ENCODE results near the gene OR6B1. TPM values are rescaled to one million over a fixed set of nuclear protein-coding genes. Genes with fewer than 3 reads are reported as not detected.

OR6B1 gene
- total RNA-seq, 1 experiment from 2014 or later = not detected

DNA sequence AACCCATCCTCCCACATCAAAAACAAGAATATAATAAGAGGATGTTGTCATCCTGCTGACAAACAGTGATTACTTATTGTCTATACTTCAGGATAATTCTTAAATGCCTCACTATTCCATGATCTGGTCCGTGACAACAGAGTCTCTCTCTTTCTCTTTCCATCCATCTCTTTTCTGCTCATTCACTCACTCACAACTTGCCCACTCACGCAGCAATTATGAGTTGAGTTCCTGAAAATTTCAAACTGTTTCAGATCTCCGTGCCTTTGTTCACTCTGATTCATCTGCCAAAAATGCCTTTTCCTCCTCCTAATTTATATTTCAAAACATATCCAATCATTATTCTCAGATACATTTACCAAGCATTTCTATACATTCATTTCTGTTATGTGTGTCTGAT lies 1.4 kb downstream of the OR6B1 start:
- BruUV-seq (replicated peaks) = no TSS peak
- ChIA-PET CTCF (interaction anchor here (1.5 kb wide), 1 partner anchor 11 kb away, joined by 4 read pairs; no protein-coding TSS in a partner anchor), POLR2A (no interaction called here)
- intact Hi-C loops (cut with micrococcal nuclease) = no loop called here
- TF ChIP-seq, protein P1, sequence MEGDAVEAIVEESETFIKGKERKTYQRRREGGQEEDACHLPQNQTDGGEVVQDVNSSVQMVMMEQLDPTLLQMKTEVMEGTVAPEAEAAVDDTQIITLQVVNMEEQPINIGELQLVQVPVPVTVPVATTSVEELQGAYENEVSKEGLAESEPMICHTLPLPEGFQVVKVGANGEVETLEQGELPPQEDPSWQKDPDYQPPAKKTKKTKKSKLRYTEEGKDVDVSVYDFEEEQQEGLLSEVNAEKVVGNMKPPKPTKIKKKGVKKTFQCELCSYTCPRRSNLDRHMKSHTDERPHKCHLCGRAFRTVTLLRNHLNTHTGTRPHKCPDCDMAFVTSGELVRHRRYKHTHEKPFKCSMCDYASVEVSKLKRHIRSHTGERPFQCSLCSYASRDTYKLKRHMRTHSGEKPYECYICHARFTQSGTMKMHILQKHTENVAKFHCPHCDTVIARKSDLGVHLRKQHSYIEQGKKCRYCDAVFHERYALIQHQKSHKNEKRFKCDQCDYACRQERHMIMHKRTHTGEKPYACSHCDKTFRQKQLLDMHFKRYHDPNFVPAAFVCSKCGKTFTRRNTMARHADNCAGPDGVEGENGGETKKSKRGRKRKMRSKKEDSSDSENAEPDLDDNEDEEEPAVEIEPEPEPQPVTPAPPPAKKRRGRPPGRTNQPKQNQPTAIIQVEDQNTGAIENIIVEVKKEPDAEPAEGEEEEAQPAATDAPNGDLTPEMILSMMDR (IDR thresholded peaks at IDR 0.05; ENCODE audit: unreplicated experiment) = no peak
- no peak for DNase-seq (ENCODE audit: unreplicated experiment)
- Mint-ChIP-seq H3K27me3 (ENCODE audit: insufficient read depth, unreplicated experiment) (no peaks in the 10 kb centered on the region), H3K36me3 (ENCODE audit: insufficient read depth, unreplicated experiment) (no peaks in the 10 kb centered on the region), H3K4me1 (ENCODE audit: insufficient read depth, unreplicated experiment) (peaks cover 6% of the 10 kb centered on the region), H3K27ac (ENCODE audit: low read depth, unreplicated experiment) (no peak overlapping the region), H3K9me3 (ENCODE audit: unreplicated experiment) (no peaks in the 10 kb centered on the region), H3K4me3 (ENCODE audit: unreplicated experiment) (no peak overlapping the region)

DNA sequence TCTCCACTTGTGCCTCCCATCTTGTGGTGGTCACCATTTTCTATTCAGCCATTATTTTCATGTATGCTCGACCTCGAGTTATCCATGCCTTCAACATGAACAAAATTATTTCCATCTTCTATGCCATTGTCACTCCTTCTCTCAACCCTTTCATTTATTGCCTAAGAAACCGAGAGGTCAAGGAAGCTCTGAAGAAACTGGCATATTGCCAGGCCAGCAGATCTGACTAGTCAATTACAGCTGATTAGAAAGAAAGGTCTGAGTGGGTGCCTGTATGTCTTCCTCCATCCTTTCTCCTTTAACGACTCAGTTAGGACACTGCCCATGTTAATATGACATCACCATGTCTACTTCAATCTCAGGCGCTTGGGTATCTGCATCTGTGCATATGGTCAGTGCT lies 4.6 kb downstream of the OR6B1 start:
- DNase-seq (ENCODE audit: unreplicated experiment) = no peak
- H3K36me3 Mint-ChIP-seq (ENCODE audit: insufficient read depth, unreplicated experiment) = no peaks in the 10 kb centered on the region
- H3K27ac Mint-ChIP-seq (ENCODE audit: low read depth, unreplicated experiment) = no peak overlapping the region
- no peaks in the 10 kb centered on the region for H3K27me3 Mint-ChIP-seq (ENCODE audit: insufficient read depth, unreplicated experiment)
- no peaks in the 10 kb centered on the region for H3K9me3 Mint-ChIP-seq (ENCODE audit: unreplicated experiment)
- intact Hi-C loops (cut with micrococcal nuclease) = loop anchor here (5.0 kb wide), 1 partner anchor 47 kb away; no protein-coding TSS in a partner anchor
- ChIA-PET CTCF (interaction anchor here (0.6 to 0.7 kb wide), 2 partner anchors 21 to 91 kb away, joined by 3 read pairs; no protein-coding TSS in a partner anchor), POLR2A (no interaction called here)
- TF ChIP-seq, protein P1 (IDR thresholded peaks at IDR 0.05; ENCODE audit: unreplicated experiment) = no peak
- H3K4me1 Mint-ChIP-seq (ENCODE audit: insufficient read depth, unreplicated experiment) = peaks cover 6% of the 10 kb centered on the region
- H3K4me3 Mint-ChIP-seq (ENCODE audit: unreplicated experiment) = no peak overlapping the region
- no TSS peak for BruUV-seq (replicated peaks)

DNA sequence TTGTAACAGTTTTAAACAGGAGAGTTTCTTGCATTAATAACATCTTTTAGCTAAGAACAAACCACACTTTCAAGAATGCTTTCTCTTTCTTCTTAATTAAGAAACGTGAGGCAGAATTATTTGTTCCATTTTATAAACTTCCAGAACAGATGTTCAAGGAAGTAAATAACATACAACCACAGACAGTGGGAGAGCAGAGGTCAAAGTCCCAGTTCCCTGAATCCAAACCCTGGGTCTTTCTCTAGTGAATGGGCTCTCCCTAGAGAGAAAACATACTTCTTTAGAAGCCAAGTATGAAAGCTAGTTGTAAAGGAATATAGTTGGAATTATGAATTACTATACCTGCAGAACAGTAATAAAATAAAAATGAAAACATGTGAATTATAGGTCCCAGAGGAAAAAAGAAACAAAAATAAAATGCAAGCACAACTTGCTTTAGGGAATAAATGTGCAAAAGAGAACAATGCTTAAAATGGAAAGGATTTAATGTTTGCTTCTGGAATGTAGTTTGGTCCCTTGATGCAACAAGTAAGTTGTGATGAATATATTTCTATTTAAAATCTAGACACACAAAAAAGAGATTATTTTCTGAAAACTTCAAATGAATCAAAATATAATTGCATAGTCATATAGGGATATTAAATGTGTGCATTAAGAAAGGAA lies 6.0 kb downstream of the OR6B1 start:
- Mint-ChIP-seq H3K9me3 (ENCODE audit: unreplicated experiment) (no peaks in the 10 kb centered on the region), H3K36me3 (ENCODE audit: insufficient read depth, unreplicated experiment) (no peaks in the 10 kb centered on the region), H3K27me3 (ENCODE audit: insufficient read depth, unreplicated experiment) (no peaks in the 10 kb centered on the region), H3K4me3 (ENCODE audit: unreplicated experiment) (no peak overlapping the region), H3K27ac (ENCODE audit: low read depth, unreplicated experiment) (no peak overlapping the region), H3K4me1 (ENCODE audit: insufficient read depth, unreplicated experiment) (peaks cover 6% of the 10 kb centered on the region)
- TF ChIP-seq, protein P1 (IDR thresholded peaks at IDR 0.05; ENCODE audit: unreplicated experiment) = no peak
- POLR2A ChIA-PET = no interaction called here
- BruUV-seq (replicated peaks) = no TSS peak
- CTCF ChIA-PET = no interaction called here
- DNase-seq (ENCODE audit: unreplicated experiment) = no peak
- intact Hi-C loops (cut with micrococcal nuclease) = loop anchor here (5.0 kb wide), 1 partner anchor 49 kb away; no protein-coding TSS in a partner anchor

DNA sequence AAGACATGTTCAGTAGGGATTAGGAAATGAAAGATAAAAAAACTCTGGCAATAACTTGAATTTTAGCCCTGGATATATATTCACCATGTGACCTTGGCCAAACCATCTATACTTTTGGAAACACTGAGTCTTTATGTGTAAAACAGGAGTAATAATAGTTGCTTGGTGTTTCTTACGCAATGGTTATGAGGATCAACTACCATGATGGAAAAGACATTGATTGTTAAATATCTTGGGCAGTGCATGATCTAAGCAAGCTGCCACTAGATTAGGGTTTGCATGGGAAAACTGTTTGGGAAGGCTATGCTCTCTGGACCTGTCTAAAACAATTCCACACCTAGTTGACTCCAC lies 6.5 kb downstream of the OR6B1 start:
- intact Hi-C loops (cut with micrococcal nuclease) = loop anchor here (5.0 kb wide), 1 partner anchor 49 kb away; no protein-coding TSS in a partner anchor
- ChIA-PET POLR2A (no interaction called here), CTCF (interaction anchor here (0.9 kb wide), 1 partner anchor 14 kb away, joined by 3 read pairs; no protein-coding TSS in a partner anchor)
- DNase-seq (ENCODE audit: unreplicated experiment) = no peak
- Mint-ChIP-seq H3K9me3 (ENCODE audit: unreplicated experiment) (no peaks in the 10 kb centered on the region), H3K4me3 (ENCODE audit: unreplicated experiment) (no peak overlapping the region), H3K4me1 (ENCODE audit: insufficient read depth, unreplicated experiment) (peaks cover 3% of the 10 kb centered on the region), H3K27me3 (ENCODE audit: insufficient read depth, unreplicated experiment) (no peaks in the 10 kb centered on the region), H3K27ac (ENCODE audit: low read depth, unreplicated experiment) (no peak overlapping the region), H3K36me3 (ENCODE audit: insufficient read depth, unreplicated experiment) (no peaks in the 10 kb centered on the region)
- TF ChIP-seq, protein P1 (IDR thresholded peaks at IDR 0.05; ENCODE audit: unreplicated experiment) = no peak
- no TSS peak for BruUV-seq (replicated peaks)
